HEK293 (cell line): ENCODE measurements around the gene ACOT7.

Experiments used
- FEZF1 ChIP-seq: fragments of 450-650 bp; formaldehyde crosslinking; IDR thresholded peaks from 2 replicates; pipeline ENCODE4 v1.5.1; 2016; ENCODE audit warnings: missing biosample characterization, missing genetic modification characterization
- GLIS2 ChIP-seq: fragments of 450-650 bp; formaldehyde crosslinking; IDR thresholded peaks from 2 replicates; pipeline ENCODE4 v1.5.1; 2016; ENCODE audit warnings: missing biosample characterization, missing genetic modification characterization
- KLF9 ChIP-seq: fragments of 450-650 bp; formaldehyde crosslinking; IDR thresholded peaks from 2 replicates; pipeline ENCODE4 v1.5.1; 2016; ENCODE audit warnings: missing biosample characterization, missing genetic modification characterization, low read depth
- RBAK ChIP-seq: fragments of 450-650 bp; formaldehyde crosslinking; IDR thresholded peaks from 2 replicates; pipeline ENCODE4 v1.5.1; 2016; ENCODE audit warnings: missing biosample characterization, missing genetic modification characterization
- ZFP41 ChIP-seq: fragments of 450-650 bp; formaldehyde crosslinking; IDR thresholded peaks from 2 replicates; pipeline ENCODE4 v1.5.1; 2016; ENCODE audit warnings: missing biosample characterization, missing genetic modification characterization, borderline replicate concordance
- ZFP69B ChIP-seq: fragments of 450-650 bp; formaldehyde crosslinking; IDR thresholded peaks from 2 replicates; pipeline ENCODE4 v1.5.1; 2016; ENCODE audit warnings: missing biosample characterization, missing genetic modification characterization
- ZNF114 ChIP-seq: fragments of 450-650 bp; formaldehyde crosslinking; IDR thresholded peaks from 2 replicates; pipeline ENCODE4 v1.5.0; 2017; ENCODE audit warnings: missing biosample characterization, missing genetic modification characterization
- ZNF174 ChIP-seq: fragments of 450-650 bp; formaldehyde crosslinking; IDR thresholded peaks from 2 replicates; pipeline ENCODE4 v1.5.0; 2017; ENCODE audit warnings: missing biosample characterization, mild to moderate bottlenecking, missing genetic modification characterization
- ZNF335 ChIP-seq: fragments of 450-650 bp; formaldehyde crosslinking; conservative IDR thresholded peaks from 2 replicates; pipeline ENCODE4 v1.5.1; 2016; ENCODE audit warnings: missing biosample characterization, missing genetic modification characterization
- ZNF433 ChIP-seq: fragments of 450-650 bp; formaldehyde crosslinking; IDR thresholded peaks from 2 replicates; pipeline ENCODE4 v1.5.1; 2016; ENCODE audit warnings: missing biosample characterization, missing genetic modification characterization, low read depth
- ZNF544 ChIP-seq: fragments of 450-650 bp; formaldehyde crosslinking; IDR thresholded peaks from 2 replicates; pipeline ENCODE4 v1.5.0; 2017; ENCODE audit warnings: missing biosample characterization, missing genetic modification characterization
- ZNF621 ChIP-seq: fragments of 450-650 bp; formaldehyde crosslinking; IDR thresholded peaks from 2 replicates; pipeline ENCODE4 v1.5.1; 2017; ENCODE audit warnings: missing biosample characterization, missing genetic modification characterization
- ZXDB ChIP-seq: fragments of 450-650 bp; formaldehyde crosslinking; IDR thresholded peaks from 2 replicates; pipeline ENCODE4 v1.5.1; 2016; ENCODE audit warnings: missing biosample characterization, missing genetic modification characterization
- TF ChIP-seq, protein P1 (sequence below): fragments of 450-650 bp; formaldehyde crosslinking; conservative IDR thresholded peaks from 2 replicates; pipeline ENCODE4 v1.5.1; 2016; ENCODE audit warnings: low read depth, missing biosample characterization, missing genetic modification characterization
- TF ChIP-seq, protein P2 (sequence below): fragments of 450-650 bp; formaldehyde crosslinking; optimal IDR thresholded peaks from 2 replicates; pipeline ENCODE3; 2016; ENCODE audit warnings: missing biosample characterization, mild to moderate bottlenecking, missing genetic modification characterization
- TF ChIP-seq, protein P3 (sequence below): fragments of 450-650 bp; formaldehyde crosslinking; IDR thresholded peaks from 2 replicates; pipeline ENCODE4 v1.5.1; 2016; ENCODE audit warnings: missing biosample characterization, missing genetic modification characterization
- TF ChIP-seq, protein P4 (sequence below): fragments of 450-650 bp; formaldehyde crosslinking; IDR thresholded peaks from 2 replicates; pipeline ENCODE4 v1.5.1; 2017; ENCODE audit warnings: missing biosample characterization, missing genetic modification characterization
- TF ChIP-seq, protein P5 (sequence below): fragments of 450-650 bp; formaldehyde crosslinking; IDR thresholded peaks from 2 replicates; pipeline ENCODE4 v1.5.1; 2017; ENCODE audit warnings: missing biosample characterization, missing genetic modification characterization
- TF ChIP-seq, protein P6 (sequence below): fragments of 450-650 bp; formaldehyde crosslinking; IDR thresholded peaks from 2 replicates; pipeline ENCODE4 v1.5.1; 2016; ENCODE audit warnings: missing biosample characterization, missing genetic modification characterization
- TF ChIP-seq, protein P7 (sequence below): fragments of 450-650 bp; formaldehyde crosslinking; IDR thresholded peaks from 2 replicates; pipeline ENCODE4 v1.5.1; 2016; ENCODE audit warnings: missing biosample characterization, missing genetic modification characterization

The ACOT7 gene

DNA sequence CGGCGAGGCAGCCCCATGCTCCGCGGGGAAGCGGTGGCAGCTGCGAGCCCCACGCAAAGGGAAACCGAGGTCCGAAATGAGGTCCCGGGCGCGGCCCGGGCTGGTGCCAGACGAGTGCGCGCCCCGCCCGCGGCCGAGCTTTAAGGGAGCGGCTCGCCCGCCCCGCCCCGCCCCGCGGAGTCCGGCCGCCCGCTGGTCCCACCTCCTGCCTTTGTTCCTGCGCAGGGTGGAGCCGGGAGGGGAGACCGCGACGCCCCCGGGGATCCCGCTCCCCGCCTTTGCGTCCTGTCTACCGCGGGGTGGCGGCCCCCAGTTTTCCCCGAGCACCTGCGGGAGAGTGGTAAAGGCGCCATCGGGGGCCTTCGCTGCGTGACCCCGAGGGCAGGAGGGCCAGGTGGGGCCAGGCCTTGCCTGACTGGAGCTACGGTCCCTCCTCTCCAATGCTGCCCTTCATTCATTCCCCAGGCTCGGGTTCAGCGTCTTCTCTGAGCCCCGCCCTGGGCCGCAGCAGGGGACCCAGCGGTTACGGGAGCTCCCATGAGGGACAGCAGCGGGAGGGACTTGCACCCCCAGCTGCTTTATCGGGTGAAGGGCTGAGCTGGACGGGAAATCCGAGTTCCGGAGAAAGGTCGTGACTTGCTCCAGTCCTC is 26.4 kb upstream of the ACOT7 start, which contains the start of gene HES2 (continued):
- TF ChIP-seq, protein P1, sequence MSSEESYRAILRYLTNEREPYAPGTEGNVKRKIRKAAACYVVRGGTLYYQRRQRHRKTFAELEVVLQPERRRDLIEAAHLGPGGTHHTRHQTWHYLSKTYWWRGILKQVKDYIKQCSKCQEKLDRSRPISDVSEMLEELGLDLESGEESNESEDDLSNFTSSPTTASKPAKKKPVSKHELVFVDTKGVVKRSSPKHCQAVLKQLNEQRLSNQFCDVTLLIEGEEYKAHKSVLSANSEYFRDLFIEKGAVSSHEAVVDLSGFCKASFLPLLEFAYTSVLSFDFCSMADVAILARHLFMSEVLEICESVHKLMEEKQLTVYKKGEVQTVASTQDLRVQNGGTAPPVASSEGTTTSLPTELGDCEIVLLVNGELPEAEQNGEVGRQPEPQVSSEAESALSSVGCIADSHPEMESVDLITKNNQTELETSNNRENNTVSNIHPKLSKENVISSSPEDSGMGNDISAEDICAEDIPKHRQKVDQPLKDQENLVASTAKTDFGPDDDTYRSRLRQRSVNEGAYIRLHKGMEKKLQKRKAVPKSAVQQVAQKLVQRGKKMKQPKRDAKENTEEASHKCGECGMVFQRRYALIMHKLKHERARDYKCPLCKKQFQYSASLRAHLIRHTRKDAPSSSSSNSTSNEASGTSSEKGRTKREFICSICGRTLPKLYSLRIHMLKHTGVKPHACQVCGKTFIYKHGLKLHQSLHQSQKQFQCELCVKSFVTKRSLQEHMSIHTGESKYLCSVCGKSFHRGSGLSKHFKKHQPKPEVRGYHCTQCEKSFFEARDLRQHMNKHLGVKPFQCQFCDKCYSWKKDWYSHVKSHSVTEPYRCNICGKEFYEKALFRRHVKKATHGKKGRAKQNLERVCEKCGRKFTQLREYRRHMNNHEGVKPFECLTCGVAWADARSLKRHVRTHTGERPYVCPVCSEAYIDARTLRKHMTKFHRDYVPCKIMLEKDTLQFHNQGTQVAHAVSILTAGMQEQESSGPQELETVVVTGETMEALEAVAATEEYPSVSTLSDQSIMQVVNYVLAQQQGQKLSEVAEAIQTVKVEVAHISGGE = no peak
- TF ChIP-seq, protein P2, sequence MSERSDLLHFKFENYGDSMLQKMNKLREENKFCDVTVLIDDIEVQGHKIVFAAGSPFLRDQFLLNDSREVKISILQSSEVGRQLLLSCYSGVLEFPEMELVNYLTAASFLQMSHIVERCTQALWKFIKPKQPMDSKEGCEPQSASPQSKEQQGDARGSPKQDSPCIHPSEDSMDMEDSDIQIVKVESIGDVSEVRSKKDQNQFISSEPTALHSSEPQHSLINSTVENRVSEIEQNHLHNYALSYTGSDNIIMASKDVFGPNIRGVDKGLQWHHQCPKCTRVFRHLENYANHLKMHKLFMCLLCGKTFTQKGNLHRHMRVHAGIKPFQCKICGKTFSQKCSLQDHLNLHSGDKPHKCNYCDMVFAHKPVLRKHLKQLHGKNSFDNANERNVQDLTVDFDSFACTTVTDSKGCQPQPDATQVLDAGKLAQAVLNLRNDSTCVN = peak; percentile 65
- TF ChIP-seq ZFP41 = no peak
- TF ChIP-seq, protein P3, sequence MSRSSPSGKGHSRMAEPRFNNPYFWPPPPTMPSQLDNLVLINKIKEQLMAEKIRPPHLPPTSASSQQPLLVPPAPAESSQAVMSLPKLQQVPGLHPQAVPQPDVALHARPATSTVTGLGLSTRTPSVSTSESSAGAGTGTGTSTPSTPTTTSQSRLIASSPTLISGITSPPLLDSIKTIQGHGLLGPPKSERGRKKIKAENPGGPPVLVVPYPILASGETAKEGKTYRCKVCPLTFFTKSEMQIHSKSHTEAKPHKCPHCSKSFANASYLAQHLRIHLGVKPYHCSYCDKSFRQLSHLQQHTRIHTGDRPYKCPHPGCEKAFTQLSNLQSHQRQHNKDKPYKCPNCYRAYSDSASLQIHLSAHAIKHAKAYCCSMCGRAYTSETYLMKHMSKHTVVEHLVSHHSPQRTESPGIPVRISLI (tag by site-specific recombination) = no peak
- peak; percentile 89 for TF ChIP-seq GLIS2 (tag by site-specific recombination)
- no peak for TF ChIP-seq KLF9 (tag by site-specific recombination)
- TF ChIP-seq ZNF174 (tag by site-specific recombination) = no peak
- TF ChIP-seq ZNF335 = peak; percentile 94
- TF ChIP-seq ZNF544 (tag by site-specific recombination) = no peak
- TF ChIP-seq ZNF114 = no peak
- no peak for TF ChIP-seq FEZF1 (tag by site-specific recombination)
- TF ChIP-seq, protein P4, sequence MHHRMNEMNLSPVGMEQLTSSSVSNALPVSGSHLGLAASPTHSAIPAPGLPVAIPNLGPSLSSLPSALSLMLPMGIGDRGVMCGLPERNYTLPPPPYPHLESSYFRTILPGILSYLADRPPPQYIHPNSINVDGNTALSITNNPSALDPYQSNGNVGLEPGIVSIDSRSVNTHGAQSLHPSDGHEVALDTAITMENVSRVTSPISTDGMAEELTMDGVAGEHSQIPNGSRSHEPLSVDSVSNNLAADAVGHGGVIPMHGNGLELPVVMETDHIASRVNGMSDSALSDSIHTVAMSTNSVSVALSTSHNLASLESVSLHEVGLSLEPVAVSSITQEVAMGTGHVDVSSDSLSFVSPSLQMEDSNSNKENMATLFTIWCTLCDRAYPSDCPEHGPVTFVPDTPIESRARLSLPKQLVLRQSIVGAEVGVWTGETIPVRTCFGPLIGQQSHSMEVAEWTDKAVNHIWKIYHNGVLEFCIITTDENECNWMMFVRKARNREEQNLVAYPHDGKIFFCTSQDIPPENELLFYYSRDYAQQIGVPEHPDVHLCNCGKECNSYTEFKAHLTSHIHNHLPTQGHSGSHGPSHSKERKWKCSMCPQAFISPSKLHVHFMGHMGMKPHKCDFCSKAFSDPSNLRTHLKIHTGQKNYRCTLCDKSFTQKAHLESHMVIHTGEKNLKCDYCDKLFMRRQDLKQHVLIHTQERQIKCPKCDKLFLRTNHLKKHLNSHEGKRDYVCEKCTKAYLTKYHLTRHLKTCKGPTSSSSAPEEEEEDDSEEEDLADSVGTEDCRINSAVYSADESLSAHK (tag by site-specific recombination) = no peak
- TF ChIP-seq, protein P5, sequence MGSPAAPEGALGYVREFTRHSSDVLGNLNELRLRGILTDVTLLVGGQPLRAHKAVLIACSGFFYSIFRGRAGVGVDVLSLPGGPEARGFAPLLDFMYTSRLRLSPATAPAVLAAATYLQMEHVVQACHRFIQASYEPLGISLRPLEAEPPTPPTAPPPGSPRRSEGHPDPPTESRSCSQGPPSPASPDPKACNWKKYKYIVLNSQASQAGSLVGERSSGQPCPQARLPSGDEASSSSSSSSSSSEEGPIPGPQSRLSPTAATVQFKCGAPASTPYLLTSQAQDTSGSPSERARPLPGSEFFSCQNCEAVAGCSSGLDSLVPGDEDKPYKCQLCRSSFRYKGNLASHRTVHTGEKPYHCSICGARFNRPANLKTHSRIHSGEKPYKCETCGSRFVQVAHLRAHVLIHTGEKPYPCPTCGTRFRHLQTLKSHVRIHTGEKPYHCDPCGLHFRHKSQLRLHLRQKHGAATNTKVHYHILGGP (tag by site-specific recombination) = no peak
- TF ChIP-seq, protein P6, sequence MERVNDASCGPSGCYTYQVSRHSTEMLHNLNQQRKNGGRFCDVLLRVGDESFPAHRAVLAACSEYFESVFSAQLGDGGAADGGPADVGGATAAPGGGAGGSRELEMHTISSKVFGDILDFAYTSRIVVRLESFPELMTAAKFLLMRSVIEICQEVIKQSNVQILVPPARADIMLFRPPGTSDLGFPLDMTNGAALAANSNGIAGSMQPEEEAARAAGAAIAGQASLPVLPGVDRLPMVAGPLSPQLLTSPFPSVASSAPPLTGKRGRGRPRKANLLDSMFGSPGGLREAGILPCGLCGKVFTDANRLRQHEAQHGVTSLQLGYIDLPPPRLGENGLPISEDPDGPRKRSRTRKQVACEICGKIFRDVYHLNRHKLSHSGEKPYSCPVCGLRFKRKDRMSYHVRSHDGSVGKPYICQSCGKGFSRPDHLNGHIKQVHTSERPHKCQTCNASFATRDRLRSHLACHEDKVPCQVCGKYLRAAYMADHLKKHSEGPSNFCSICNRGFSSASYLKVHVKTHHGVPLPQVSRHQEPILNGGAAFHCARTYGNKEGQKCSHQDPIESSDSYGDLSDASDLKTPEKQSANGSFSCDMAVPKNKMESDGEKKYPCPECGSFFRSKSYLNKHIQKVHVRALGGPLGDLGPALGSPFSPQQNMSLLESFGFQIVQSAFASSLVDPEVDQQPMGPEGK (tag by site-specific recombination) = peak; percentile 62; the same call in 1 of the 2 replicates
- TF ChIP-seq ZFP69B (tag by site-specific recombination) = peak; percentile 68; the same call in 1 of the 2 replicates
- no peak for TF ChIP-seq RBAK (tag by site-specific recombination)
- TF ChIP-seq, protein P7, sequence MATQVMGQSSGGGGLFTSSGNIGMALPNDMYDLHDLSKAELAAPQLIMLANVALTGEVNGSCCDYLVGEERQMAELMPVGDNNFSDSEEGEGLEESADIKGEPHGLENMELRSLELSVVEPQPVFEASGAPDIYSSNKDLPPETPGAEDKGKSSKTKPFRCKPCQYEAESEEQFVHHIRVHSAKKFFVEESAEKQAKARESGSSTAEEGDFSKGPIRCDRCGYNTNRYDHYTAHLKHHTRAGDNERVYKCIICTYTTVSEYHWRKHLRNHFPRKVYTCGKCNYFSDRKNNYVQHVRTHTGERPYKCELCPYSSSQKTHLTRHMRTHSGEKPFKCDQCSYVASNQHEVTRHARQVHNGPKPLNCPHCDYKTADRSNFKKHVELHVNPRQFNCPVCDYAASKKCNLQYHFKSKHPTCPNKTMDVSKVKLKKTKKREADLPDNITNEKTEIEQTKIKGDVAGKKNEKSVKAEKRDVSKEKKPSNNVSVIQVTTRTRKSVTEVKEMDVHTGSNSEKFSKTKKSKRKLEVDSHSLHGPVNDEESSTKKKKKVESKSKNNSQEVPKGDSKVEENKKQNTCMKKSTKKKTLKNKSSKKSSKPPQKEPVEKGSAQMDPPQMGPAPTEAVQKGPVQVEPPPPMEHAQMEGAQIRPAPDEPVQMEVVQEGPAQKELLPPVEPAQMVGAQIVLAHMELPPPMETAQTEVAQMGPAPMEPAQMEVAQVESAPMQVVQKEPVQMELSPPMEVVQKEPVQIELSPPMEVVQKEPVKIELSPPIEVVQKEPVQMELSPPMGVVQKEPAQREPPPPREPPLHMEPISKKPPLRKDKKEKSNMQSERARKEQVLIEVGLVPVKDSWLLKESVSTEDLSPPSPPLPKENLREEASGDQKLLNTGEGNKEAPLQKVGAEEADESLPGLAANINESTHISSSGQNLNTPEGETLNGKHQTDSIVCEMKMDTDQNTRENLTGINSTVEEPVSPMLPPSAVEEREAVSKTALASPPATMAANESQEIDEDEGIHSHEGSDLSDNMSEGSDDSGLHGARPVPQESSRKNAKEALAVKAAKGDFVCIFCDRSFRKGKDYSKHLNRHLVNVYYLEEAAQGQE = no peak
- no peak for TF ChIP-seq ZNF621 (tag by site-specific recombination)
- TF ChIP-seq ZXDB (tag by site-specific recombination) = no peak
- no peak for TF ChIP-seq ZNF433 (tag by site-specific recombination)
